Measurements from ENCODE around the gene CRAMP1.
A peak's percentile ranks its signal among the peaks of the same experiment; 100 is the strongest.

CRAMP1 gene, protein sequence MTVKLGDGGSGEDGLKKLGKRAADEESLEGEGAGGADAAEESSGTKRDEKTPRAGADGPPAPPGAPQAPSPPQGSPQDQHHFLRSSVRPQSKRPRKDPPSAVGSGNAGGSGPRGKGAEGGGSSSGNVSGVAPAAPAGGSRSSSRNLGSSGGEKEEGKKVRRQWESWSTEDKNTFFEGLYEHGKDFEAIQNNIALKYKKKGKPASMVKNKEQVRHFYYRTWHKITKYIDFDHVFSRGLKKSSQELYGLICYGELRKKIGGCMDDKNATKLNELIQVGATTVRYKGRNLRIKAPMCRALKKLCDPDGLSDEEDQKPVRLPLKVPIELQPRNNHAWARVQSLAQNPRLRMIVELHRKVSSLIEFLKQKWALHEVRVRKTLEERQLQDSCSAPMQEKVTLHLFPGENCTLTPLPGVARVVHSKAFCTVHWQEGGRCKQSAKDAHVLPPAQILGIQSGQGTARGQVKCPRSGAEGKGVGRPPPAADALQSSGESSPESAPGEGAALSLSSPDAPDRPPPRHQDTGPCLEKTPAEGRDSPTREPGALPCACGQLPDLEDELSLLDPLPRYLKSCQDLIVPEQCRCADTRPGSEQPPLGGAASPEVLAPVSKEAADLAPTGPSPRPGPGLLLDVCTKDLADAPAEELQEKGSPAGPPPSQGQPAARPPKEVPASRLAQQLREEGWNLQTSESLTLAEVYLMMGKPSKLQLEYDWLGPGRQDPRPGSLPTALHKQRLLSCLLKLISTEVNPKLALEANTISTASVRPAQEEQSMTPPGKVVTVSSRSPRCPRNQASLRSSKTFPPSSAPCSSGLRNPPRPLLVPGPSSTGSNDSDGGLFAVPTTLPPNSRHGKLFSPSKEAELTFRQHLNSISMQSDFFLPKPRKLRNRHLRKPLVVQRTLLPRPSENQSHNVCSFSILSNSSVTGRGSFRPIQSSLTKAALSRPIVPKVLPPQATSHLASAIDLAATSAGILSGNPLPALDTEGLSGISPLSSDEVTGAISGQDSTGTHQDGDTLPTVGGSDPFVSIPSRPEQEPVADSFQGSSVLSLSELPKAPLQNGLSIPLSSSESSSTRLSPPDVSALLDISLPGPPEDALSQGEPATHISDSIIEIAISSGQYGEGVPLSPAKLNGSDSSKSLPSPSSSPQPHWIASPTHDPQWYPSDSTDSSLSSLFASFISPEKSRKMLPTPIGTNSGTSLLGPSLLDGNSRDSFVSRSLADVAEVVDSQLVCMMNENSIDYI (N-terminal part only)

DNA sequence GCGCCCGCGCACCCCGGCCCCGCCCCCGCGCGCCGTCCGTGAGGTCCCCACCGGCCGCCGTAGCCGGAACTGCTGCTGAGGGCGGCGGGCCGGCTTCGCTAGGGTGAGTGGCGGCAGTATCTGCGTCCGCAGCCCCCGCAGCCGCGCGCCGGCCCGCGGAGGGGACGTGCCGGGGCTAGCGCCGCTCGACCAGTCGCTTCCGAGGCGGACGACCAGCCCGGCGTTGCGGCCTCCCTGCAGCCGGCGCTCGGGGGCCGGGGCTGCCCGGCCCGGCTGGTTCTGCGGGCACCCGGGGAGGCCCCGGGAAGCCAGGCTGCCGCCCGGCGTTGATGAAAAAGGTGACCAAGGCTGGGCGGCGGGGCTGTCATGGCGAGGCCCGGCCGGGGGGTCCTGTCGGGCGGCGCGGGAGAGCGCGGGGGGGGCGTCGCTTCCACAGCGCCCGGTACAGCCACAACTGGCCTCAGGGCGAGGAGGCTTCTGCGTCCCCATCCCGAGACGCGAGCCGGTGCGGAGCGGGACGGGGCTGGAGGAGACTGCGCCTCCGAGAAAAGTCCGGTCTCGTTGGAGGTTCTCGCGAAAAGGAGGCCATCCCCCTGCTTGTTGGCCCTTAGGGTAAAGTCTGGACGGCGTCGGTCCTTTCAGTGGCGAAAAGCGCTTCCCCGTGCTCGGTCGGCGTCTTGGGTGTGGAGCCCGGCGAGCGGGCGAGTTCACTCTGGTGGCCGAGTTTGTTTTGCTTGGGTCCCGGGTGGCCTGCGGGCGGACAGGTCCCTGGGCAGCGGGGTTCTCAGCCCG, at the start of gene CRAMP1:
Gene CRAMP1 (plus strand): TSS at position 41 of the 792 bp plus-strand sequence. CDS start 2,280 bp downstream, outside the sequence.
- TF ChIP-seq, protein P1, sequence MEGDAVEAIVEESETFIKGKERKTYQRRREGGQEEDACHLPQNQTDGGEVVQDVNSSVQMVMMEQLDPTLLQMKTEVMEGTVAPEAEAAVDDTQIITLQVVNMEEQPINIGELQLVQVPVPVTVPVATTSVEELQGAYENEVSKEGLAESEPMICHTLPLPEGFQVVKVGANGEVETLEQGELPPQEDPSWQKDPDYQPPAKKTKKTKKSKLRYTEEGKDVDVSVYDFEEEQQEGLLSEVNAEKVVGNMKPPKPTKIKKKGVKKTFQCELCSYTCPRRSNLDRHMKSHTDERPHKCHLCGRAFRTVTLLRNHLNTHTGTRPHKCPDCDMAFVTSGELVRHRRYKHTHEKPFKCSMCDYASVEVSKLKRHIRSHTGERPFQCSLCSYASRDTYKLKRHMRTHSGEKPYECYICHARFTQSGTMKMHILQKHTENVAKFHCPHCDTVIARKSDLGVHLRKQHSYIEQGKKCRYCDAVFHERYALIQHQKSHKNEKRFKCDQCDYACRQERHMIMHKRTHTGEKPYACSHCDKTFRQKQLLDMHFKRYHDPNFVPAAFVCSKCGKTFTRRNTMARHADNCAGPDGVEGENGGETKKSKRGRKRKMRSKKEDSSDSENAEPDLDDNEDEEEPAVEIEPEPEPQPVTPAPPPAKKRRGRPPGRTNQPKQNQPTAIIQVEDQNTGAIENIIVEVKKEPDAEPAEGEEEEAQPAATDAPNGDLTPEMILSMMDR (IDR thresholded peaks at IDR 0.05; ENCODE audit: low read depth, low read length, missing control alignments): no peak
- H3K4me3 ChIP-seq (replicated peaks; ENCODE audit: low read depth, low read length): peak within 1 kb of the TSS; percentile 75
- no peak for DNase-seq (ENCODE audit: extremely low read depth, low read depth)

DNA sequence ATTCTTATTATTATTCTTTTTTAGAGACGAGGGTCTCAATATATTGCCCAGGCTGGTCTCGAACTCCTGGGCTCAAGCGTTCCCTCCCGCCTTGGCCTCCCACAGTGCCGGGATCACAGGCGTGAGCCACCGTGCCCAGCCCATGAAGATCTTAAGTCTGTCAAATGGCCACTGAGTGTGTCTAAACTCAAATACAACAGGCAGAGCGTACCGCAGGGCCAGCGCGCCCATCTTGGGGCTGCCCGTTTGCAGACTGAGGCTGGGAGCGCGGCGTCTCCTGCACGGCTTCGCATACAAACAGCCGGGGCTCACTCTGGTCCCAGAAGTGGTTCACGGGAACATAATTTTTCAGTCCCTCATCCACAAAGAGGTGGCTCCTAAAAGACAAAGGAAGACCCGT, 48.4 kb upstream of the CRAMP1 start:
- no peak overlapping the region for H3K4me3 ChIP-seq (replicated peaks; ENCODE audit: low read depth, low read length)
- TF ChIP-seq, protein P1 (IDR thresholded peaks at IDR 0.05; ENCODE audit: low read depth, low read length, missing control alignments): no peak
- DNase-seq (ENCODE audit: extremely low read depth, low read depth): no peak

DNA sequence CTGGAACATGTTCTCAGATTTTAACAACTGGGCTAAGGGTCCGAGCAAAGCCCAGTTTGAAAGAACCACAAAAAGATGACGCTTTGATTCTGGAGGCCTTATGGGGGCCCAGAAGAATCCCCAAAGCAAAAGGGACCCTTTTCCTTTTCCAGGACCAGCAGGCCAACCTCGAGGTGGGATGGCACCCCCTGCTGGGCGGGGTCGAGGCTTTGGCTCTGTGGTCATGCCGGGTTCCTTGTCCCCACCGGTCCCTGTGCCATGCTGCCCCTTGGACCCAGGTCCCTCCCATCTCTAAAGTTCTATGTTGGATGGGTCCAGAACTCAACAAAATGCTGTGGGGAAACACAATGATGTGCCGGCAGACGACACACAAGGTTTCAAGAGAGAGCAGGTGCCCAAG, 47.8 kb upstream of the CRAMP1 start:
- no peak overlapping the region for H3K4me3 ChIP-seq (replicated peaks; ENCODE audit: low read depth, low read length)
- no peak for DNase-seq (ENCODE audit: extremely low read depth, low read depth)
- TF ChIP-seq, protein P1 (IDR thresholded peaks at IDR 0.05; ENCODE audit: low read depth, low read length, missing control alignments): peak; percentile 47

DNA sequence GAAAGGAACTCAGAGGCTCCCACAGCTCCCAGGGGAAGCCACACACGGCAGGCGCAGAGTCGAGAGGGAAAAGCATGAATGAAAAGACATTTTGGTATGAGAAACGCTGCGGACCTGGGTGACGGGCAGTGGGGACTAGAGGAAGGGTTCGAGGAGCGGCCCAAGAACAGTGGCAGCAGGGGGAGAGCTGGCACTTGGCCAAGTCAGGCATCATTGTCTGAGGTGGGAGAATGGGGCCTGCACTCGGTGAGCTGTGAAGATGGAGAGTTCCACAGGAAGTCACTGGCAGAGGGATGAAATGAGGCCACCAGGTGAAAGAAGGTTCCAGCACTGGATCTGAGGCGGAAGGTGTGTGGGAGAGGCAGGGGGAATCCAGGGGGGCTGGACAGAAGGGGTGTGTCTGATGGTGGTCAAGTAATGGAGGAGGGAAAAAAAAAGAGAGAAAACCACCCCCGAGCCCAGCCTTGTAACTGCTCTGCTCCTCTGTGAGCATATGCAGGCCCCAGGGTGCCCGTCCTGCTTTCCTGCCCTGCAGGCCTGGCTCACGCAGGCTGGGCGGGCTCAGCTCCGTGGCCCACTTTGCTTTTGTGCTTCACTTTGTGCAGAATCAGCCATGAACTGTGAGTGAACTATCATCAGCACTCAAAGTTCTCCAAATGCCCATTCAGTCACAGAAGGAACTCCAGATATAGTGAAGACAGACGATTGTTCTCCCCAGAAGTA, 46.9 kb upstream of the CRAMP1 start:
- TF ChIP-seq, protein P1 (IDR thresholded peaks at IDR 0.05; ENCODE audit: low read depth, low read length, missing control alignments): no peak
- DNase-seq (ENCODE audit: extremely low read depth, low read depth): no peak
- H3K4me3 ChIP-seq (replicated peaks; ENCODE audit: low read depth, low read length): no peak overlapping the region

DNA sequence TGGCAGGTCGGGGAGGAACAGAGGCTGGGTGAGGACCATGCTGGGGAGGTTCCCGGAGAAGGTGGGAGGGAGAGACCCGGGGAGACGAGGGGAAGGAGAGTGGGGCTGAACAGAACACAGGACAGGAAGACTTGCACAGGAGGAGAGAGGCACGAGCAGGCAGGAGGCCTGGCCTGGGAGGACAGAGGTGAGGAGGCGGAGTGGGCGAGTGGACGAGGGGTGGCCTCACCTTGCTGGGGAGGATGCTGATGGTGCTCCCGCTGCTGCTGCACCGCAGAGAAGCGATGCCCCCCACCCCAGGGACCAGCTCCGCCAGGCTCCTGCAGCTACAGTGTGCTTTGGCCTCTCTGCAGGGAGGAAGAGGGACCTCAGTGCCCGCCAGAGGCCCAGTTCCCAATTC, 44.2 kb upstream of the CRAMP1 start:
- TF ChIP-seq, protein P1 (IDR thresholded peaks at IDR 0.05; ENCODE audit: low read depth, low read length, missing control alignments): no peak
- DNase-seq (ENCODE audit: extremely low read depth, low read depth): no peak
- no peak overlapping the region for H3K4me3 ChIP-seq (replicated peaks; ENCODE audit: low read depth, low read length)

Data from HFF-Myc (cell line).